T1000 (cell line): ENCODE results near the gene TOP3B.

Experiments used
- DNase-seq: peaks from one replicate; lab custom pipeline; 2025; ENCODE audit warnings: mixed read lengths; lab: John Stamatoyannopoulos, UW

Gene TOP3B

DNA sequence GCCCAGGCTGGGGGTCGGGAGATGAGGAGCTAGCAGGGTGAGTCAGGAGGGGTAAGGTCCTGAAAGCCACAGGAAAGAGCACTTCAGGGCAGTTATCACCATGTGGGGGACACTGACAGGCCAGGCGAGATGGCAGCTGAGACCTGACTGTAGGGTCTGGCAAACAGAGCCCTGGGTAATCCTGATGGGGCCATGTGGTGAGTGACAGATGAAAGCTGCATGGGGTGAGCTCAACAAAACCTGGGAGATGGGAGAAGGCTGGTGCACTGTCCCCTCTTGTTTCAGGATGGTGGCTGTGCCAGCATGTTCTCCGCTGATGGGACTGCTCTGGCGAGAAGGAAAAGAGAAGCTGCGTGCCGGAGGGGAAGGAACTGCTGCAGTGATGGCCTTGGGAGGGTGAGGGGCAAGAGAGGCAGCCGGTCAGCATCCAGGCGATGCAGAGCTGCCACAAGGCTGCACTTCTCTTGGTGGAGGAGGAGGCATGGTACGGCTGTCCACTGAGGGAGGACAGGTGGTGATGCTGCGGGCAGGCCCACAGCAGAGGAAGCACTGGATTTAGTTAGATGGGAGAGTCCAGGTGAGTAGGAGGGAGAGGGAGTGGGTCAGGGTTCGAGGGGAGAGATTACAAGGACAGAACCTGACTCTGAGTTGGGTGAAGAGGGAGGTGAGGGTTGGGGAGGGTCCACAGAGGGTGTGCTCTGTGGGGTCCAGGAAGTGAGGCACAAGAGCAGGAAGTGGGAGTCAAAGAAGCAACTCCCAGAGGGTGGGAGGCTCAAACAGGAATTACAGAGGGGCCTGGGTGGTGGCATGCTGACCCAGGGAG, 3.8 kb downstream of the TOP3B start:
- no peak for DNase-seq

- no peak for DNase-seq
Measured at GRCh38 chr22:21977814-21978213, 4.8 kb downstream of the TOP3B start.

DNA sequence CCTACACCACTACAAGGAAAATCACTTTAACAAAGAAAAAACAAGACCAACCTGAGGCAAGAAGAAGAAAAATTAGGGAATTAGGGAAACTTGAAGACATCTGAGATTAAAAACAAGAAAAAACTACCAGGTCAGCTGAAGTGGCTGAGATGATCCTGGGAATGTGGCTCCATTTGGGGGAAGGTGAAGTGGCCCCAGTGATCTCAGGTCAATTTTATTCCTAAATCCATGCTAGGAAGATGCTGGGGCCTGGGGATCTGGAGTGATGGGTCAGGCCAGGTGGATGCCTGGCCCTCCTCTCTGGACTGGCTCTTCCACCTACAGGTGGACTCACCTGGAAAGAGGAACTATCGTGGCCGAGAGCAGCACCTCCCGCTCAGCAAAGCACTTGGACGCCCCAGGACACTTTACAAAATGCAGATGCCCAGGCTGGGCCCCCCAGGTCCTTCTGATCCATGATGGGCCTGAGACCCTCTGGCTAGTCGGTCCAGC, 6.7 kb downstream of the TOP3B start:
- DNase-seq, result no peak

- no peak for DNase-seq
Measured at GRCh38 chr22:21975273-21975672, 7.3 kb downstream of the TOP3B start.

GRCh38 chr22:21974058-21974649, 8.4 kb downstream of the TOP3B start:
- DNase-seq, result no peak

- no peak for DNase-seq
Measured at GRCh38 chr22:21972806-21973205, 9.8 kb downstream of the TOP3B start.

DNA sequence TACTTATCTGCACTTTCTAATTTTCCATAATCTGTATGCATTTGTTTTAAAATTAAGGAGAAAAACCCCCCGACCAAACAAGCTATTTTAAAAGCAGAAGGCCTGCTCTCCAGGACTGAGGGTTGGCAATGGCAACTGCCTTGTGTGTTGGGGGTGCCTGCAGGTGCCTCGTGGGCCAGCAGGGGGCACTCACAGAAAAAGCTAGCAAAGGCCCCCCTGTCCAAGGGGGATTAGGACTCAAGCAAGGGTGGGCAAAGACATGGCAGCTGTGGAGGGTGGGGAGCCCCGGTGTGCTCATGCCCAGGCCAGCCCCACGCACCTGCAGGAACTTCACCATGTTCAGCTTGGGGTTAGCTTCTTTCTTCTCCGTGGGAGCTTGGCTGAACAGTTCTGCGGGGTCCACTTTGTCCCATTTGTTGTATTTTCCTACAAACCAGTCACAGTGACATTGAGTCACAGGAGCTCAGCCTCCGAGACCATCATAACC, 10.3 kb downstream of the TOP3B start:
- DNase-seq, result no peak

DNA sequence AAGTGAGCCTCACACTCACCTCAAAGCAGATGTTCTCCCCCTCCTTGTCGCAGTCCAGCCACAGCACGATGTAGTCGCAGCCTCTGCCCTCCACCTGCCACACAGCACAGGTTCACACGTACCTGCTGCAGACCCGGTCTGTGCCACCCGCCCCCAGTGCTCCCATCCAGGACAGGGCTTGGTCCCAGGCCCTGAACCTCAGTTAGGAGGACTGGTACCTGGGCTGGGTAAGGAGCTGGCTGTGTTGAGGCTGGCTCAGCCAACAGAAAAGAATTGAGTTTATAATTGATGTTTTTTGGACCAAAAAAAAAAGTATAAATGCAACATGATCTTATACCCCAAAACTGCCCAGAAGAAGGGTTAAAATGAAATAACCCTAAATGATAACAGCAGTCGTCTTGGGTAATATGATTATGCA, 10.7 kb downstream of the TOP3B start:
- DNase-seq, result no peak

DNA sequence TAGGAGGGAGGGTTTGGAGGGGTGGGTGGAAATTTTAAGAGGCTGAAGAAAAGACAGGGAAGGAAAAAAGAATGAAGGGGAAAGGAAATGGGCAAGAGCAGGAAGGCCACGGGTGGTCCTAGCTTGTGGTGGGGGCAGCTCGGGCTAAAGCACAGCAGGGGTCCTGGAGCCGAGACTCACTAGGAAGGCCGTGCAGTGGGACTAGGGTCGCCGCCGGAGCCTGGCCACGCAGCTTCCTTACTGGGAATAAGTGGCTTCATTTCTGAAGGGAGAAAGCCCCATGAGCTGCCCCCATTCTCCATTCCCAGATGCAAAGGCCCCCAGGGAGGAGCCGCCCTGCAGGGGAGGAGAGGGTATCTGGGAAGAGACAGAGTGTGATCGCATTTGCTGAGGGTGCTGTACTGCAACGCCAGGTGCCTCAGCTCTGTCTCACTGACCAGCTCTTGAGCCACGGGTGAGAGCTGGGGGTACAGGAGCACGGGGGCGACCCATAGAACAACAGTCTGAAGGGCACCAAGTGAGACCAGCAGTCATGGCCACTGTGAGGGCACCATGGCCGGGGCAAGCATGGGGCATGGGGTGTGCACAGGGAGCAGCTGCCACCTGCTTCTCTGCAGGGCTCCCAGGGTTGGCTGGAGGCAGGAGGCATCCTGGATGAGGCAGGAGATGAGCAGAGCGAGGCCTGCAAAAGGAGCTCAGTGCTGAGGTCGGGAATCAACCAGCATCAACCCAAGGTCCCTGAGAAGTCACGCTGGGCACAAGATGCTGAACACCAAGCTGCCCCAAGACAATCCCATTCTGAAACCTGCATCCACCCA, 11.6 kb downstream of the TOP3B start:
- DNase-seq, result no peak

- DNase-seq, result no peak
Measured at GRCh38 chr22:21970037-21970799, 12.4 kb downstream of the TOP3B start.

DNA sequence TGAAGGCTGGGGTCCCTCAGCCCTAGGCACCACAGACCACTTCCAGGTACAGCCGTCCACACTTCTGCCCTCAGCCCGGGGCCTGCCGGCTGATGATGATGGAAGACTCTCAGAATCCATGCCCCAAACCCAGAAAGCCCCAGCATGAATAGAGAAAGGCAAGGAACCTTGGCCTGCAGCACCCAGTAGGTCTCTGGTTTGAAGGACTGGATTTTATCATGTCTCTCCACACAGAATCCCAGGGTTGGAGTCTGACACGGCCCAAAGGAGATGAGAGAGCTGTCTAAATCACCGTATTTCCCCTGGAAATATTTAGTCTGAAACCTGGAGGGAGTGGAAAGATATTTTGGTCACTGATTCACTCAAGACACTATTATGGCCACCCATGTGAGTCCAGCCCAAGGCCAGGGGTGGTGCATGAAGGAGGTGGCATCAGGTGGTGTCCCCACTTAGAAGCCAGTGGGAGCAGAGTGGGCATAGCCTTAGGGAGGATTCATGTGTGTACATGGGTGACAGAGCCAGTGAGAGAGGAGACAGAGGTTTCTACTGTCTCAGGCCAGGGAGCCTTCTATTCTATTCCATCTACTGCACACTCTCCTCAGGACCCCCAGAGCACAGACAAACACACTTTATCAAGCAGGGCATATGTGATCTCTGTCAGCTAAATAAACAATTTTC, 14.0 kb downstream of the TOP3B start:
- DNase-seq, result no peak

GRCh38 chr22:21967693-21968271, 14.8 kb downstream of the TOP3B start:
- no peak for DNase-seq

GRCh38 chr22:21966643-21967516, 15.7 kb downstream of the TOP3B start:
- DNase-seq, result no peak

DNA sequence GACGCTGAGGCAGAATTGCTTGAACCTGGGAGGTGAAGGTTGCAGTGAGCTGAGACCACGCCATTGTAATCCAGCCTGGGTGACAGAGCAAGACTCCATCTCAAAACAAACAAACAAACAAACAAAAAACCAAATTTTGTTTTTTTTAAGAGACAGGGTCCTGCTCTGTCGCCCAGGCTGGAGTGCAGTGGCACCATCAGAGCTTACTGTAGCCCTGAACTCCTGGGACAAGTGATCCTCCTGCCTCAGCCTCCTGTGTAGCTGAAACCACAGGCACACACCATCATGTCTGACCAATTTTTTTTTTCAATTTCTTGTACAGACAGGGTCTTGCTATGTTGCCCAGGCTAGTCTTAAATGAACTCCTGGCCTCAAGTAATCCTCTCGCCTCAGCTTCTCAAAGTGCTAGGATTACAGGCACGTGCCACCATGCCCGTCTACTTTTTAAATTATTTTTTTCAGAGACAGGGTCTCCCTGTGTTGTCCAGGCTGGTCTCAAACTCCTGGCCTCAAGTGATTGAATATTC, 16.8 kb downstream of the TOP3B start:
- no peak for DNase-seq

- DNase-seq, result no peak
Measured at GRCh38 chr22:21964918-21965484, 17.6 kb downstream of the TOP3B start.

- DNase-seq, result no peak
Measured at GRCh38 chr22:21964234-21964633, 18.4 kb downstream of the TOP3B start.

GRCh38 chr22:21963790-21964211, 18.8 kb downstream of the TOP3B start:
- DNase-seq, result no peak

- DNase-seq, result no peak
Measured at GRCh38 chr22:21963286-21963685, 19.3 kb downstream of the TOP3B start.

- DNase-seq, result no peak
Measured at GRCh38 chr22:21962655-21962949, 20.0 kb downstream of the TOP3B start.
